ENCODE results near the gene CDC20B.

- TF ChIP-seq CTCF (IDR thresholded peaks at IDR 0.05; ENCODE audit: low read depth, low read length) (no peak), POLR2A (IDR thresholded peaks at IDR 0.05; ENCODE audit: extremely low read depth, insufficient read length) (no peak), MYC (IDR thresholded peaks at IDR 0.05; ENCODE audit: low read depth, low read length) (no peak), MAX (IDR thresholded peaks at IDR 0.05; ENCODE audit: low read depth, low read length) (no peak)
Observed at GRCh38 chr5:55160493-55161209, 12.3 kb downstream of the CDC20B start.
